K562 (cell line): ENCODE results near the gene CABP4. TPM values are rescaled to one million over a fixed set of nuclear protein-coding genes. Genes with fewer than 3 reads are reported as not detected.

ENCODE experiments used
- BCL6 ChIP-seq: fragments of 250-450 bp; sonication (Bioruptor Pico); IDR thresholded peaks from 2 replicates; pipeline ENCODE4 v1.4.0; 2020
- GATAD2B ChIP-seq: fragments of 450-650 bp; IDR thresholded peaks from 2 replicates; pipeline ENCODE4 v1.6.1; 2017; ENCODE audit warnings: mild to moderate bottlenecking, borderline replicate concordance
- KDM2B ChIP-seq: fragments of 250-450 bp; sonication (Bioruptor Pico); IDR thresholded peaks from 2 replicates; pipeline ENCODE4 v1.8.0; 2021; ENCODE audit warnings: mild to moderate bottlenecking, moderate library complexity
- KLF10 ChIP-seq: fragments of 250-450 bp; sonication (Bioruptor Pico); IDR thresholded peaks from 2 replicates; pipeline ENCODE4 v1.6.1; 2021; ENCODE audit warnings: matching md5 sums
- POLR2AphosphoS2 ChIP-seq: IDR thresholded peaks from 2 replicates; pipeline ENCODE4 v1.6.1; 2012; ENCODE audit warnings: low read length, improper control_type of control experiment
- POU5F1 ChIP-seq: fragments of 150-350 bp; IDR thresholded peaks from 2 replicates; pipeline ENCODE4 v1.6.1; 2014; ENCODE audit warnings: borderline replicate concordance, low read length, low read depth, mild to moderate bottlenecking; ENCODE audit not compliant: partially characterized antibody
- SMARCC2 ChIP-seq: fragments of 450-650 bp; IDR thresholded peaks from 2 replicates; pipeline ENCODE4 v1.6.1; 2017; ENCODE audit warnings: antibody characterized with exemption, moderate library complexity, mild to moderate bottlenecking, low read depth
- ZFP36 ChIP-seq: fragments of 150-350 bp; IDR thresholded peaks from 2 replicates; pipeline ENCODE4 v1.6.1; 2018; ENCODE audit warnings: low read length, low read depth; ENCODE audit not compliant: partially characterized antibody
- ZNF436 ChIP-seq: fragments of 250-450, 450-650 bp; sonication (Bioruptor Pico); formaldehyde crosslinking; IDR thresholded peaks from 2 replicates; pipeline ENCODE4 v1.7.0; 2020; ENCODE audit warnings: mild to moderate bottlenecking
- ZNF766 ChIP-seq: fragments of 200-800 bp; sonication (Bioruptor generic); conservative IDR thresholded peaks from 2 replicates; pipeline ENCODE4 v1.6.1; 2016; ENCODE audit warnings: missing genetic modification characterization, missing compliant biosample characterization
- polyA plus RNA-seq, 8 experiments: library from polyadenylated mRNA; depleted of rRNA in 4 of 8; stranded (reverse) in 5 of 8; unstranded in 3 of 8; fragments of >200 nt; fragmentation: Nextera tagmentation in 2 of 8; fragmentation: Illumina TruSeq in 1 of 8; extraction: Ambion mirVana in 2 of 8; extraction: Trizol in 1 of 8; gene quantifications; 2 replicates each; pipeline versions ENCODE4 v1.2.1 to v1.2.3, GENCODE V29; 2011 to 2014; ENCODE audit warnings: inconsistent platforms in 1 of 8, missing spikeins in 1 of 8
- total RNA-seq, 7 experiments: library from RNA; depleted of rRNA in 6 of 7; stranded (reverse); fragments of >200 nt in 6 of 7; fragmentation: Illumina TruSeq in 2 of 7; extraction: Trizol in 2 of 7; gene quantifications; 2 replicates each; pipeline versions ENCODE4 v1.2.1 to v1.2.3, GENCODE V29; 2011 to 2021; ENCODE audit warnings: low replicate concordance in 1 of 7
- TF ChIP-seq, protein P1 (sequence below): fragments of 450-650 bp; IDR thresholded peaks from 2 replicates; pipeline ENCODE4 v1.6.1; 2016; ENCODE audit warnings: mild to moderate bottlenecking, moderate library complexity
- TF ChIP-seq, protein P2 (sequence below): fragments of 150-350 bp; conservative IDR thresholded peaks from 2 replicates; pipeline ENCODE4 v1.6.1; 2014; ENCODE audit warnings: low read length
- TF ChIP-seq, protein P3 (sequence below): IDR thresholded peaks from 2 replicates; pipeline ENCODE4 v1.6.1; 2016; ENCODE audit warnings: missing genetic modification characterization, missing compliant biosample characterization

Gene CABP4
- total and polyA plus RNA-seq, 9 of the 15 experiments (the other 6 are each of a cell fraction or from before 2014, with no cell fraction given), result 0.11 TPM; not detected in 8

DNA sequence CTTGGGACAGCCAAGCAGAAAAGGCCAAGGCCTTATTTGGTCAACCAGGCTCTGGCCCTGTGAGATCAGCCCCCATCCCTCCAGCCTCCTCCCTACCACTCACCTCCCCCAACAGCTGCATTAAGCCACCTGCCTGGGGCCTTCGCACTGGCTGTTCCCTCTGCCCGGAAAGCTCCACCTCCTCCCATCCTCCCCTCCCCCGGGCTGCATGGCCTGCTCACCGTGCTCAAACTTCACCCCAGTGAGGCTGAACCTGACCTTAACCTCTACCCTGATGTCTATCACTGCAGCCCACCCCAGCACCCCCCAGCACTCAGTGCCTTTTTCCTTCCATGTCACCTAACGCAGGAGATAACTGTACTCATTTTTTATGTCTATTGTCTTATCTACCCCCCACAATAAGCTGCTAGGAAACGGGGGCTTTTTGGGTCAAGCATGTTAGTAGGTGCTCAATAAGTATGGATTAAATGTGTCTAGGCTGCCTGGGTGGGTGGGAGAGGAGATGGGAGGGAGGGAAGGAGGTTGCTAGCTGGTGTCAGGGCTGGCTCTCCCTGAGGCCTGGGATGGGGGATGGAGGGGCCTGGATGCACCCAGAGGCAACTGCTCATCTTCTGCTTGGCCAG lies 18.6 kb upstream of the CABP4 start (continued):
- no peak for TF ChIP-seq SMARCC2
- no peak for TF ChIP-seq KDM2B
- TF ChIP-seq, protein P1, sequence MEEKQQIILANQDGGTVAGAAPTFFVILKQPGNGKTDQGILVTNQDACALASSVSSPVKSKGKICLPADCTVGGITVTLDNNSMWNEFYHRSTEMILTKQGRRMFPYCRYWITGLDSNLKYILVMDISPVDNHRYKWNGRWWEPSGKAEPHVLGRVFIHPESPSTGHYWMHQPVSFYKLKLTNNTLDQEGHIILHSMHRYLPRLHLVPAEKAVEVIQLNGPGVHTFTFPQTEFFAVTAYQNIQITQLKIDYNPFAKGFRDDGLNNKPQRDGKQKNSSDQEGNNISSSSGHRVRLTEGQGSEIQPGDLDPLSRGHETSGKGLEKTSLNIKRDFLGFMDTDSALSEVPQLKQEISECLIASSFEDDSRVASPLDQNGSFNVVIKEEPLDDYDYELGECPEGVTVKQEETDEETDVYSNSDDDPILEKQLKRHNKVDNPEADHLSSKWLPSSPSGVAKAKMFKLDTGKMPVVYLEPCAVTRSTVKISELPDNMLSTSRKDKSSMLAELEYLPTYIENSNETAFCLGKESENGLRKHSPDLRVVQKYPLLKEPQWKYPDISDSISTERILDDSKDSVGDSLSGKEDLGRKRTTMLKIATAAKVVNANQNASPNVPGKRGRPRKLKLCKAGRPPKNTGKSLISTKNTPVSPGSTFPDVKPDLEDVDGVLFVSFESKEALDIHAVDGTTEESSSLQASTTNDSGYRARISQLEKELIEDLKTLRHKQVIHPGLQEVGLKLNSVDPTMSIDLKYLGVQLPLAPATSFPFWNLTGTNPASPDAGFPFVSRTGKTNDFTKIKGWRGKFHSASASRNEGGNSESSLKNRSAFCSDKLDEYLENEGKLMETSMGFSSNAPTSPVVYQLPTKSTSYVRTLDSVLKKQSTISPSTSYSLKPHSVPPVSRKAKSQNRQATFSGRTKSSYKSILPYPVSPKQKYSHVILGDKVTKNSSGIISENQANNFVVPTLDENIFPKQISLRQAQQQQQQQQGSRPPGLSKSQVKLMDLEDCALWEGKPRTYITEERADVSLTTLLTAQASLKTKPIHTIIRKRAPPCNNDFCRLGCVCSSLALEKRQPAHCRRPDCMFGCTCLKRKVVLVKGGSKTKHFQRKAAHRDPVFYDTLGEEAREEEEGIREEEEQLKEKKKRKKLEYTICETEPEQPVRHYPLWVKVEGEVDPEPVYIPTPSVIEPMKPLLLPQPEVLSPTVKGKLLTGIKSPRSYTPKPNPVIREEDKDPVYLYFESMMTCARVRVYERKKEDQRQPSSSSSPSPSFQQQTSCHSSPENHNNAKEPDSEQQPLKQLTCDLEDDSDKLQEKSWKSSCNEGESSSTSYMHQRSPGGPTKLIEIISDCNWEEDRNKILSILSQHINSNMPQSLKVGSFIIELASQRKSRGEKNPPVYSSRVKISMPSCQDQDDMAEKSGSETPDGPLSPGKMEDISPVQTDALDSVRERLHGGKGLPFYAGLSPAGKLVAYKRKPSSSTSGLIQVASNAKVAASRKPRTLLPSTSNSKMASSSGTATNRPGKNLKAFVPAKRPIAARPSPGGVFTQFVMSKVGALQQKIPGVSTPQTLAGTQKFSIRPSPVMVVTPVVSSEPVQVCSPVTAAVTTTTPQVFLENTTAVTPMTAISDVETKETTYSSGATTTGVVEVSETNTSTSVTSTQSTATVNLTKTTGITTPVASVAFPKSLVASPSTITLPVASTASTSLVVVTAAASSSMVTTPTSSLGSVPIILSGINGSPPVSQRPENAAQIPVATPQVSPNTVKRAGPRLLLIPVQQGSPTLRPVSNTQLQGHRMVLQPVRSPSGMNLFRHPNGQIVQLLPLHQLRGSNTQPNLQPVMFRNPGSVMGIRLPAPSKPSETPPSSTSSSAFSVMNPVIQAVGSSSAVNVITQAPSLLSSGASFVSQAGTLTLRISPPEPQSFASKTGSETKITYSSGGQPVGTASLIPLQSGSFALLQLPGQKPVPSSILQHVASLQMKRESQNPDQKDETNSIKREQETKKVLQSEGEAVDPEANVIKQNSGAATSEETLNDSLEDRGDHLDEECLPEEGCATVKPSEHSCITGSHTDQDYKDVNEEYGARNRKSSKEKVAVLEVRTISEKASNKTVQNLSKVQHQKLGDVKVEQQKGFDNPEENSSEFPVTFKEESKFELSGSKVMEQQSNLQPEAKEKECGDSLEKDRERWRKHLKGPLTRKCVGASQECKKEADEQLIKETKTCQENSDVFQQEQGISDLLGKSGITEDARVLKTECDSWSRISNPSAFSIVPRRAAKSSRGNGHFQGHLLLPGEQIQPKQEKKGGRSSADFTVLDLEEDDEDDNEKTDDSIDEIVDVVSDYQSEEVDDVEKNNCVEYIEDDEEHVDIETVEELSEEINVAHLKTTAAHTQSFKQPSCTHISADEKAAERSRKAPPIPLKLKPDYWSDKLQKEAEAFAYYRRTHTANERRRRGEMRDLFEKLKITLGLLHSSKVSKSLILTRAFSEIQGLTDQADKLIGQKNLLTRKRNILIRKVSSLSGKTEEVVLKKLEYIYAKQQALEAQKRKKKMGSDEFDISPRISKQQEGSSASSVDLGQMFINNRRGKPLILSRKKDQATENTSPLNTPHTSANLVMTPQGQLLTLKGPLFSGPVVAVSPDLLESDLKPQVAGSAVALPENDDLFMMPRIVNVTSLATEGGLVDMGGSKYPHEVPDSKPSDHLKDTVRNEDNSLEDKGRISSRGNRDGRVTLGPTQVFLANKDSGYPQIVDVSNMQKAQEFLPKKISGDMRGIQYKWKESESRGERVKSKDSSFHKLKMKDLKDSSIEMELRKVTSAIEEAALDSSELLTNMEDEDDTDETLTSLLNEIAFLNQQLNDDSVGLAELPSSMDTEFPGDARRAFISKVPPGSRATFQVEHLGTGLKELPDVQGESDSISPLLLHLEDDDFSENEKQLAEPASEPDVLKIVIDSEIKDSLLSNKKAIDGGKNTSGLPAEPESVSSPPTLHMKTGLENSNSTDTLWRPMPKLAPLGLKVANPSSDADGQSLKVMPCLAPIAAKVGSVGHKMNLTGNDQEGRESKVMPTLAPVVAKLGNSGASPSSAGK, result no peak
- TF ChIP-seq ZNF436 (CRISPR knock-in tag), result no peak
- TF ChIP-seq, protein P2, sequence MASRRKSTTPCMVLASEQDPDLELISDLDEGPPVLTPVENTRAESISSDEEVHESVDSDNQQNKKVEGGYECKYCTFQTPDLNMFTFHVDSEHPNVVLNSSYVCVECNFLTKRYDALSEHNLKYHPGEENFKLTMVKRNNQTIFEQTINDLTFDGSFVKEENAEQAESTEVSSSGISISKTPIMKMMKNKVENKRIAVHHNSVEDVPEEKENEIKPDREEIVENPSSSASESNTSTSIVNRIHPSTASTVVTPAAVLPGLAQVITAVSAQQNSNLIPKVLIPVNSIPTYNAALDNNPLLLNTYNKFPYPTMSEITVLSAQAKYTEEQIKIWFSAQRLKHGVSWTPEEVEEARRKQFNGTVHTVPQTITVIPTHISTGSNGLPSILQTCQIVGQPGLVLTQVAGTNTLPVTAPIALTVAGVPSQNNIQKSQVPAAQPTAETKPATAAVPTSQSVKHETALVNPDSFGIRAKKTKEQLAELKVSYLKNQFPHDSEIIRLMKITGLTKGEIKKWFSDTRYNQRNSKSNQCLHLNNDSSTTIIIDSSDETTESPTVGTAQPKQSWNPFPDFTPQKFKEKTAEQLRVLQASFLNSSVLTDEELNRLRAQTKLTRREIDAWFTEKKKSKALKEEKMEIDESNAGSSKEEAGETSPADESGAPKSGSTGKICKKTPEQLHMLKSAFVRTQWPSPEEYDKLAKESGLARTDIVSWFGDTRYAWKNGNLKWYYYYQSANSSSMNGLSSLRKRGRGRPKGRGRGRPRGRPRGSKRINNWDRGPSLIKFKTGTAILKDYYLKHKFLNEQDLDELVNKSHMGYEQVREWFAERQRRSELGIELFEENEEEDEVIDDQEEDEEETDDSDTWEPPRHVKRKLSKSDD, result no peak
- no peak for TF ChIP-seq GATAD2B
- TF ChIP-seq KLF10, result no peak
- TF ChIP-seq ZNF766, result no peak
- no peak; the same call in 1 of the 2 replicates for TF ChIP-seq POLR2AphosphoS2
- TF ChIP-seq, protein P3, sequence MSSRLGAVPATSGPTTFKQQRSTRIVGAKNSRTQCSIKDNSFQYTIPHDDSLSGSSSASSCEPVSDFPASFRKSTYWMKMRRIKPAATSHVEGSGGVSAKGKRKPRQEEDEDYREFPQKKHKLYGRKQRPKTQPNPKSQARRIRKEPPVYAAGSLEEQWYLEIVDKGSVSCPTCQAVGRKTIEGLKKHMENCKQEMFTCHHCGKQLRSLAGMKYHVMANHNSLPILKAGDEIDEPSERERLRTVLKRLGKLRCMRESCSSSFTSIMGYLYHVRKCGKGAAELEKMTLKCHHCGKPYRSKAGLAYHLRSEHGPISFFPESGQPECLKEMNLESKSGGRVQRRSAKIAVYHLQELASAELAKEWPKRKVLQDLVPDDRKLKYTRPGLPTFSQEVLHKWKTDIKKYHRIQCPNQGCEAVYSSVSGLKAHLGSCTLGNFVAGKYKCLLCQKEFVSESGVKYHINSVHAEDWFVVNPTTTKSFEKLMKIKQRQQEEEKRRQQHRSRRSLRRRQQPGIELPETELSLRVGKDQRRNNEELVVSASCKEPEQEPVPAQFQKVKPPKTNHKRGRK (tag), result no peak
- TF ChIP-seq ZFP36, result no peak
- TF ChIP-seq BCL6 (CRISPR knock-in tag), result no peak
- TF ChIP-seq POU5F1, result no peak
